ENCODE results near the gene PPP6C. TPM values are rescaled to one million over a fixed set of nuclear protein-coding genes. Genes with fewer than 3 reads are reported as not detected.

The PPP6C gene
- total RNA-seq, 1 experiment from 2014 or later, result 41.2 TPM

GRCh38 chr9:125143377-125144090 is 46.1 kb downstream of the PPP6C start, which contains the start of gene SCAI:
SCAI (minus strand) TSS chr9:125143528; CDS start chr9:125143437, 91 bp downstream.
- H3K4me3 ChIP-seq (ENCODE audit: low read depth, low read length), result peak within 1 kb of the TSS; percentile 92
- peak; percentile 94 to 98 for TF ChIP-seq CTCF (IDR thresholded peaks at IDR 0.05; ENCODE audit: insufficient read depth in 1 of 2, low read depth in 1 of 2, low read length in 1 of 2, severe bottlenecking in 1 of 2, unreplicated experiment in 1 of 2)
- no peaks in the 10 kb centered on the region for H3K27me3 ChIP-seq (replicated peaks; ENCODE audit: control insufficient read depth, insufficient read depth, low read length)
- H3K4me1 Mint-ChIP-seq (ENCODE audit: low read depth, unreplicated experiment), result no peaks in the 10 kb centered on the region
- no peaks in the 10 kb centered on the region for H3K36me3 ChIP-seq (ENCODE audit: control insufficient read depth, insufficient read depth, low read length)
- H3K9me3 ChIP-seq, result no peaks in the 10 kb centered on the region
- H3K4me3 Mint-ChIP-seq (ENCODE audit: unreplicated experiment), result peak within 1 kb of the TSS; percentile 96
- POLR2A ChIA-PET, result interaction anchor here (1.0 kb wide), 1 partner anchor 98 kb away, joined by 3 read pairs; the partner anchor contains the start of gene HSPA5
- H3K27ac Mint-ChIP-seq (ENCODE audit: unreplicated experiment), result peak within 1 kb of the TSS; percentile 85
- intact Hi-C loops (cut with micrococcal nuclease; ENCODE audit: unreplicated experiment), result loop anchor here (1.0 to 5.0 kb wide), 3 partner anchors 203 to 281 kb away; partner anchors contain the start of genes ARPC5L and RPL35
- BruUV-seq (replicated peaks), result no TSS peak
- H3K9me3 Mint-ChIP-seq (ENCODE audit: unreplicated experiment), result no peaks in the 10 kb centered on the region
- no peaks in the 10 kb centered on the region for H3K4me1 ChIP-seq
- no peaks in the 10 kb centered on the region for H3K27me3 Mint-ChIP-seq (ENCODE audit: insufficient read depth, unreplicated experiment)
- peaks cover 25% of the 10 kb centered on the region for H3K36me3 Mint-ChIP-seq (ENCODE audit: insufficient read depth, unreplicated experiment)
- DNase-seq, result peak; percentile 99 to 100
- CTCF ChIA-PET, result interaction anchor here (0.6 to 1.3 kb wide), 11 partner anchors 13 to 690 kb away, joined by 3 to 6 read pairs (median 4); no protein-coding TSS in a partner anchor

- Mint-ChIP-seq H3K4me1 (ENCODE audit: low read depth, unreplicated experiment) (no peaks in the 10 kb centered on the region), H3K27me3 (ENCODE audit: insufficient read depth, unreplicated experiment) (no peaks in the 10 kb centered on the region), H3K27ac (ENCODE audit: unreplicated experiment) (peak overlapping the region; percentile 85), H3K4me3 (ENCODE audit: unreplicated experiment) (peak overlapping the region; percentile 96), H3K9me3 (ENCODE audit: unreplicated experiment) (no peaks in the 10 kb centered on the region), H3K36me3 (ENCODE audit: insufficient read depth, unreplicated experiment) (peaks cover 25% of the 10 kb centered on the region)
- H3K27me3 ChIP-seq (replicated peaks; ENCODE audit: control insufficient read depth, insufficient read depth, low read length), result no peaks in the 10 kb centered on the region
- peak in 1 of 2 experiments; percentile 3 for DNase-seq
- CTCF ChIA-PET, result interaction anchor here (0.6 to 1.3 kb wide), 10 partner anchors 13 to 575 kb away, joined by 3 to 6 read pairs (median 4); no protein-coding TSS in a partner anchor
- intact Hi-C loops (cut with micrococcal nuclease; ENCODE audit: unreplicated experiment), result loop anchor here (1.0 to 5.0 kb wide), 3 partner anchors 202 to 280 kb away; partner anchors contain the start of genes ARPC5L and RPL35
- no peaks in the 10 kb centered on the region for H3K9me3 ChIP-seq
- no peaks in the 10 kb centered on the region for H3K36me3 ChIP-seq (ENCODE audit: control insufficient read depth, insufficient read depth, low read length)
- POLR2A ChIA-PET, result interaction anchor here (1.0 kb wide), 1 partner anchor 99 kb away, joined by 3 read pairs; the partner anchor contains the start of gene HSPA5
- TF ChIP-seq CTCF (IDR thresholded peaks at IDR 0.05; ENCODE audit: insufficient read depth in 1 of 2, low read depth in 1 of 2, low read length in 1 of 2, severe bottlenecking in 1 of 2, unreplicated experiment in 1 of 2), result peak in 1 of 2 experiments; percentile 12
- H3K4me1 ChIP-seq, result no peaks in the 10 kb centered on the region
- BruUV-seq (replicated peaks), result no TSS peak
- H3K4me3 ChIP-seq (ENCODE audit: low read depth, low read length), result peak overlapping the region; percentile 92
Measured at GRCh38 chr9:125142560-125143376, 46.8 kb downstream of the PPP6C start.

- Mint-ChIP-seq H3K4me3 (ENCODE audit: unreplicated experiment) (peak overlapping the region; percentile 96), H3K4me1 (ENCODE audit: low read depth, unreplicated experiment) (no peaks in the 10 kb centered on the region), H3K9me3 (ENCODE audit: unreplicated experiment) (no peaks in the 10 kb centered on the region), H3K27ac (ENCODE audit: unreplicated experiment) (no peak overlapping the region), H3K27me3 (ENCODE audit: insufficient read depth, unreplicated experiment) (no peaks in the 10 kb centered on the region), H3K36me3 (ENCODE audit: insufficient read depth, unreplicated experiment) (peaks cover 25% of the 10 kb centered on the region)
- Histone ChIP-seq H3K4me3 (ENCODE audit: low read depth, low read length) (no peak overlapping the region), H3K27me3 (replicated peaks; ENCODE audit: control insufficient read depth, insufficient read depth, low read length) (no peaks in the 10 kb centered on the region), H3K4me1 (no peaks in the 10 kb centered on the region), H3K9me3 (no peaks in the 10 kb centered on the region), H3K36me3 (ENCODE audit: control insufficient read depth, insufficient read depth, low read length) (no peaks in the 10 kb centered on the region)
- no peak for TF ChIP-seq CTCF (IDR thresholded peaks at IDR 0.05; ENCODE audit: insufficient read depth in 1 of 2, low read depth in 1 of 2, low read length in 1 of 2, severe bottlenecking in 1 of 2, unreplicated experiment in 1 of 2)
- DNase-seq, result no peak
- BruUV-seq (replicated peaks), result TSS peak; percentile 60
- intact Hi-C loops (cut with micrococcal nuclease; ENCODE audit: unreplicated experiment), result loop anchor here (2.0 to 5.0 kb wide), 2 partner anchors 233 to 279 kb away; partner anchors contain the start of genes ARPC5L and RPL35
- ChIA-PET CTCF (no interaction called here), POLR2A (no interaction called here)
Measured at GRCh38 chr9:125141751-125142150, 47.9 kb downstream of the PPP6C start.
